Ishikawa (cell line): ENCODE results near the gene S1PR2.
A peak's percentile ranks its signal among the peaks of the same experiment; 100 is the strongest.

Source experiments
- CEBPB ChIP-seq: IDR thresholded peaks from 2 replicates; pipeline ENCODE4 v1.6.1; 2012
- CREB1 ChIP-seq: IDR thresholded peaks from 2 replicates; pipeline ENCODE4 v1.6.1; 2012; ENCODE audit warnings: low read depth
- EGR1 ChIP-seq: IDR thresholded peaks from 2 replicates; pipeline ENCODE4 v1.6.1; 2012
- EP300 ChIP-seq: IDR thresholded peaks from 2 replicates; pipeline ENCODE4 v1.6.1; 2012; ENCODE audit warnings: borderline replicate concordance
- FOXM1 ChIP-seq: IDR thresholded peaks from 2 replicates; pipeline ENCODE4 v1.6.1; 2012; ENCODE audit warnings: low read depth, borderline replicate concordance
- MAX ChIP-seq: IDR thresholded peaks from 2 replicates; pipeline ENCODE4 v1.6.1; 2012
- NFIC ChIP-seq: IDR thresholded peaks from 2 replicates; pipeline ENCODE4 v1.6.1; 2012
- RAD21 ChIP-seq: IDR thresholded peaks from 2 replicates; pipeline ENCODE4 v1.6.1; 2012; ENCODE audit warnings: low read depth
- REST ChIP-seq: IDR thresholded peaks from 2 replicates; pipeline ENCODE4 v1.6.1; 2012; ENCODE audit warnings: low read depth, mild to moderate bottlenecking
- TAF1 ChIP-seq: IDR thresholded peaks from 2 replicates; pipeline ENCODE4 v1.6.1; 2012; ENCODE audit warnings: low read depth, mild to moderate bottlenecking
- TCF12 ChIP-seq: IDR thresholded peaks from 2 replicates; pipeline ENCODE4 v1.6.1; 2012; ENCODE audit warnings: low read depth
- TEAD4 ChIP-seq: IDR thresholded peaks from 2 replicates; pipeline ENCODE4 v1.6.1; 2012
- USF1 ChIP-seq: IDR thresholded peaks from 2 replicates; pipeline ENCODE4 v1.6.1; 2012
- YY1 ChIP-seq: IDR thresholded peaks from 2 replicates; pipeline ENCODE4 v1.6.1; 2012; ENCODE audit warnings: low read depth
- ZBTB7A ChIP-seq: IDR thresholded peaks from 2 replicates; pipeline ENCODE4 v1.6.1; 2012; ENCODE audit warnings: low read depth

S1PR2 gene

GRCh38 chr19:10271543-10272086 lies 40.5 kb upstream of the S1PR2 start:
- TF ChIP-seq NFIC (peak; percentile 74), MAX (no peak), REST (no peak)

GRCh38 chr19:10270616-10271394 lies 39.7 kb upstream of the S1PR2 start, which contains the start of gene ICAM1:
TSS of gene ICAM1 (plus strand) at chr19:10271120. CDS start at chr19:10271160, 40 bp downstream.
- no peak for TF ChIP-seq USF1
- peak; percentile 86 for TF ChIP-seq MAX

GRCh38 chr19:10270180-10270615 lies 39.1 kb upstream of the S1PR2 start:
- TF ChIP-seq USF1: no peak
- no peak for TF ChIP-seq MAX
- TF ChIP-seq EP300: no peak
- no peak for TF ChIP-seq RAD21
- TF ChIP-seq FOXM1: no peak
- TF ChIP-seq TCF12: no peak
- no peak for TF ChIP-seq EGR1
- no peak for TF ChIP-seq TEAD4
- no peak for TF ChIP-seq TAF1
- no peak for TF ChIP-seq REST
- no peak for TF ChIP-seq CREB1
- TF ChIP-seq YY1: no peak
- no peak; the same call in 1 of the 2 replicates for TF ChIP-seq ZBTB7A
- no peak for TF ChIP-seq CEBPB
- no peak for TF ChIP-seq NFIC

GRCh38 chr19:10269333-10270179 lies 38.4 kb upstream of the S1PR2 start:
- TF ChIP-seq ZBTB7A (peak; percentile 77), REST (no peak), RAD21 (peak; percentile 95), FOXM1 (no peak), USF1 (no peak), TCF12 (no peak), CEBPB (no peak), EP300 (no peak), EGR1 (no peak), TAF1 (no peak), MAX (peak; percentile 19; the same call in 1 of the 2 replicates), YY1 (no peak), NFIC (peak; percentile 72), TEAD4 (no peak), CREB1 (no peak)
